Activated gamma-delta T cell treated with Interleukin-2 at 50 U/mL for 16 hours (primary cell): ENCODE measurements around the gene ATP6V1F.

ENCODE experiments used
- DNase-seq: peaks from one replicate; pipeline ENCODE4 v3.0.0-alpha.2; 2020

Gene ATP6V1F

GRCh38 chr7:128835790-128836641, 26.6 kb upstream of the ATP6V1F start:
- no peak for DNase-seq

- no peak for DNase-seq
Measured at GRCh38 chr7:128836729-128837348, 25.8 kb upstream of the ATP6V1F start.

- no peak for DNase-seq
Measured at GRCh38 chr7:128837521-128837921, 25.1 kb upstream of the ATP6V1F start.

GRCh38 chr7:128838109-128838779, 24.4 kb upstream of the ATP6V1F start:
- DNase-seq: no peak

GRCh38 chr7:128838981-128839731, 23.5 kb upstream of the ATP6V1F start:
- DNase-seq: no peak

GRCh38 chr7:128839751-128840177, 22.9 kb upstream of the ATP6V1F start:
- no peak for DNase-seq

- DNase-seq: no peak
Measured at GRCh38 chr7:128840326-128841170, 22.1 kb upstream of the ATP6V1F start.

GRCh38 chr7:128841171-128841690, 21.4 kb upstream of the ATP6V1F start:
- no peak for DNase-seq

- peak; percentile 49 for DNase-seq
Measured at GRCh38 chr7:128841921-128842673, 20.6 kb upstream of the ATP6V1F start.

GRCh38 chr7:128842674-128843641, 19.7 kb upstream of the ATP6V1F start:
- no peak for DNase-seq

GRCh38 chr7:128843938-128844621, 18.6 kb upstream of the ATP6V1F start:
- DNase-seq: no peak

- no peak for DNase-seq
Measured at GRCh38 chr7:128844777-128845311, 17.8 kb upstream of the ATP6V1F start.

- no peak for DNase-seq
Measured at GRCh38 chr7:128845475-128845874, 17.2 kb upstream of the ATP6V1F start.

GRCh38 chr7:128845987-128846386, 16.7 kb upstream of the ATP6V1F start:
- no peak for DNase-seq

GRCh38 chr7:128846781-128847444, 15.7 kb upstream of the ATP6V1F start:
- no peak for DNase-seq

- no peak for DNase-seq
Measured at GRCh38 chr7:128847721-128848211, 14.9 kb upstream of the ATP6V1F start.

- DNase-seq: no peak
Measured at GRCh38 chr7:128848289-128849155, 14.1 kb upstream of the ATP6V1F start.
